Measurements from ENCODE around the gene GPATCH2. TPM values are rescaled to one million over a fixed set of nuclear protein-coding genes. Genes with fewer than 3 reads are reported as not detected.

Gene GPATCH2
- total RNA-seq, 1 donor from 2014 or later, result 13.0 TPM

DNA sequence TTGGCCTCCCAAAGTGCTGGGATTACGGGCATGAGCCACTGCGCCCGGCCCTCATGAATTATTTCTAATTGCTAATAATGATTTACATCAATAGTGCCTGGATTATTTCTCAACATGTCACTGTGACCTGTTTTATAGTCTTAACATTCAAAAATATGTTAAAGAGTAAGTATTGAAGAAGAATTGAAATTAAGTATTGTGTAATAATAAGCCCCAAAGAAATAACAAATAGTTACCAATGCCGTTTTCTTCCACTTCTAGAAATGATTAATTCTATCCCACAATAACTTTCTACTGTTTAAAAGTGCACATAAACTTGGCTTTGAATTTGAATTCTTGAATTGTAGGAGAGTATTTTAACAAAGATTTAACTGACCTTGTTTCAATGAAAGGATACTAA is 19.8 kb upstream of the GPATCH2 start:
- DNase-seq (ENCODE audit: low read depth), result no peak
- TF ChIP-seq, protein P1, sequence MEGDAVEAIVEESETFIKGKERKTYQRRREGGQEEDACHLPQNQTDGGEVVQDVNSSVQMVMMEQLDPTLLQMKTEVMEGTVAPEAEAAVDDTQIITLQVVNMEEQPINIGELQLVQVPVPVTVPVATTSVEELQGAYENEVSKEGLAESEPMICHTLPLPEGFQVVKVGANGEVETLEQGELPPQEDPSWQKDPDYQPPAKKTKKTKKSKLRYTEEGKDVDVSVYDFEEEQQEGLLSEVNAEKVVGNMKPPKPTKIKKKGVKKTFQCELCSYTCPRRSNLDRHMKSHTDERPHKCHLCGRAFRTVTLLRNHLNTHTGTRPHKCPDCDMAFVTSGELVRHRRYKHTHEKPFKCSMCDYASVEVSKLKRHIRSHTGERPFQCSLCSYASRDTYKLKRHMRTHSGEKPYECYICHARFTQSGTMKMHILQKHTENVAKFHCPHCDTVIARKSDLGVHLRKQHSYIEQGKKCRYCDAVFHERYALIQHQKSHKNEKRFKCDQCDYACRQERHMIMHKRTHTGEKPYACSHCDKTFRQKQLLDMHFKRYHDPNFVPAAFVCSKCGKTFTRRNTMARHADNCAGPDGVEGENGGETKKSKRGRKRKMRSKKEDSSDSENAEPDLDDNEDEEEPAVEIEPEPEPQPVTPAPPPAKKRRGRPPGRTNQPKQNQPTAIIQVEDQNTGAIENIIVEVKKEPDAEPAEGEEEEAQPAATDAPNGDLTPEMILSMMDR (conservative IDR thresholded peaks at IDR 0.05; ENCODE audit: low read depth, low read length), result no peak

DNA sequence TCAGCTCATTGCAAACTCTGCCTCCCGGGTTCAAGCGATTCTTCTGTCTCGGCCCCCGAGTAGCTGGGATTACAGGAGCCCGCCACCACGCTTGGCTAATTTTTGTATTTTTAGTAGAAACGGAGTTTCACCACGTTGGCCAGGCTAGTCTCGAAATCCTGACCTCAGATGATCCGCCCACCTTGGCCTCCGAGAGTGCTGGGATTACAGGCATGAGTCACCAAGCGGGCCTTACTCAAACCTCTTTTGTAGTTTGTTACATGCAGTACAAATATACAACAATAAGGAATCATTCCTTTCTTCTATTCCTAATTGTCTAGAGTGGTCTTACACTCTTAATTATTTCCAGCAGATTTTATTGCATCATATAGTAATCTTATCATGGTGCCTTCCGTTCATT is 16.9 kb upstream of the GPATCH2 start:
- DNase-seq (ENCODE audit: low read depth), result no peak
- no peak overlapping the region for H3K4me3 ChIP-seq (ENCODE audit: low read depth, low read length)
- TF ChIP-seq, protein P1 (conservative IDR thresholded peaks at IDR 0.05; ENCODE audit: low read depth, low read length), result no peak

More for the DNA sequence above, 19.8 kb upstream of the GPATCH2 start:
- no peak overlapping the region for H3K4me3 ChIP-seq (ENCODE audit: low read depth, low read length)

DNA sequence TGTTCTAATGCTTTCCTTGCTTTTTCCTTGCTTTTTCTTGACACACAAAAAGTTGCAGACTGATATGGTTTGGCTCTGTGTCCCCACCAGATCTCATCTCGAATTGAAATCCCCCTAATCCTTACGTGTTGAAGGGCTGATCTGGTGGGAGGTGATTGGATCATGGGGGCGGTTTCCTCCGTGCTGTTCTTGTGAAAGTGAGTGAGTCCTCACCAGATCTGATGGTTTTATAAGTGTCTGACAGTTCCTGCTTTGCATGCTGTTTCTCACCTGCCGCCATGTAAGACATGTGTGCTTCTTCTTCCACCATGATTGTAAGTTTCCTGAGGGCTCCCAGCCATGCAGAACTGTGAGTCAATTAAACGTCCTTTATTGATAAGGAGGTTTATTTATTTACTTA is 11.6 kb upstream of the GPATCH2 start:
- H3K4me3 ChIP-seq (ENCODE audit: low read depth, low read length), result no peak overlapping the region
- DNase-seq (ENCODE audit: low read depth), result no peak
- TF ChIP-seq, protein P1 (conservative IDR thresholded peaks at IDR 0.05; ENCODE audit: low read depth, low read length), result no peak

DNA sequence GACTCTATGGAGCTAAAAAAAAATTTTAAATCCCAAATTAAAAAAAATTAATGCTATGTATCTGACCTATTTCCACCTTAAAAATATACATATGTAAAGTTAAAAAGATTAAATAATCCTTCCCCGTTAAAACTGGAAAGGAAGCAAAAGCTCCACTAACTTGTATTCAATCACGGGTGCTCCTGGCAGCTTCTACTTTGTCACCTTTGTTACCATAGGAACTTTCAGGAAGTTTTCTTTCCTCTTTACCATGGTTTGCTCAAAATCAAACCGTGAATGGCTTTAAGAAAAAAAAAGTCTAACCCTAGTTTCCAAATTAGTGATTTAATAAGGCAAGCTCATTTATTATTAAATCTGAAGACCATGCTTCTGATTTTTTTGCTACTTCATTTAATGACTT is 3.5 kb downstream of the GPATCH2 start:
- no peak overlapping the region for H3K4me3 ChIP-seq (ENCODE audit: low read depth, low read length)
- no peak for DNase-seq (ENCODE audit: low read depth)
- TF ChIP-seq, protein P1 (conservative IDR thresholded peaks at IDR 0.05; ENCODE audit: low read depth, low read length), result no peak

DNA sequence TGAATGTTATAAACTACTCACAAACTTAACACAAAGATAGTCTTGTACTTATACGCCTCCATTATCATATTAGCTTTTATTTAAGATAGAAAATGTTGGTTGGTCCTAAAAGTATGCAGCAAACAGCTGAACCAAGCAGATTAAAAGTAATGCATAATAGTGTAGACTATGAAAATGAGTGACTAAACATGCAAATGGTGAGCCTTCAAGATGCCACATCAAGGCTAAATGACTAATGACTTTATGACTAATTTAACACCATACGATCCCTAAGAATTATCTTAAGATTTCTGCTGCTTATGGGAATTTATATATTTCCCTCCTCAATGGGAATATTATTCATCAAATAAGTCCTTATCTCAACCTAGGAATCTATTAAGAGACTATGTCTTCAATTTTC is 4.6 kb downstream of the GPATCH2 start:
- DNase-seq (ENCODE audit: low read depth), result no peak
- no peak overlapping the region for H3K4me3 ChIP-seq (ENCODE audit: low read depth, low read length)
- TF ChIP-seq, protein P1 (conservative IDR thresholded peaks at IDR 0.05; ENCODE audit: low read depth, low read length), result no peak

DNA sequence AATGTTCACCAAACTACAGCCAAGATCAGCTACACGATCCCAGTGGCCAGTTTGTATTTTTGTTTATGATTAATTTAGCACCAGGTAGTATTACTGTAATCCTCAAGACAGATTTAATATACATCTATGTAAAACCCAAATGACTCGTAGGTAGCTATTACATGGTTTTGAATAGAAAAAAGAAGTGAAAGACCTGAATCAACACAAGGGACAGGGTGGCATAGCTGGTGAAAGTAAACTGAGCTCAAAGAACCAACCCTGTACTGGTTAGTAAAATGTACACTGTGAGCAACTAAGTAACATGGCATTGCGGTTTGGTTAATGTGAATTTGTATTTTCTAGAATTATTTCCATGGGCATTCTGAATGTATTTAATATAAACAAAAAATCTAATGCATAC is 8.8 kb downstream of the GPATCH2 start:
- TF ChIP-seq, protein P1 (conservative IDR thresholded peaks at IDR 0.05; ENCODE audit: low read depth, low read length), result no peak
- DNase-seq (ENCODE audit: low read depth), result no peak
- no peak overlapping the region for H3K4me3 ChIP-seq (ENCODE audit: low read depth, low read length)

DNA sequence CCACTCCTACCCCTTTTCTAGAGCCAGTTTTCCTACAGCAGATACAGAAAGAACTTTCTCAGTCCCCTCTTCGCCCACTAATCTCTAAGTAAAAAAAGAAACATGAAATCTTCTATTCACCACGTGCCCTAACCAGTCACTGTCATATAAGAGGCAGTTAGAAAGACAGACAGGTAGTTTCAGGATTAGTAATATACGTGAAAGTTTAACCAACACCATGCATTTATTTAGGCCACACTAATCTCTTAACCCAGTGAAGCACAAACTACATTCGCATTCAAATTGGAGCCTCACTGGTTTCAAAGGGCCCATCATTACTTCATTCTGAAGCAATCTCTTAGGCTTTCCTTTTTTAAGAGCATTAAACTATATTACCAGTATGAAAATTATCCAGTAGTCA is 10.1 kb downstream of the GPATCH2 start:
- no peak for DNase-seq (ENCODE audit: low read depth)
- TF ChIP-seq, protein P1 (conservative IDR thresholded peaks at IDR 0.05; ENCODE audit: low read depth, low read length), result no peak
- H3K4me3 ChIP-seq (ENCODE audit: low read depth, low read length), result no peak overlapping the region
